Sigmoid colon (tissue), 7 donors: ENCODE results near the gene GTF2IRD1. TPM values are rescaled to one million over a fixed set of nuclear protein-coding genes. Genes with fewer than 3 reads are reported as not detected.

Experiments
- DNase-seq: peaks from one replicate; pipeline ENCODE4 v3.0.0-alpha.2; 2019
- H3K27ac ChIP-seq, 4 donors: fragments of 200-600 bp; sonication (generic); one replicate each; pipeline ENCODE4 v1.5.1; 2016 to 2019; ENCODE audit warnings: mild to moderate bottlenecking in 1 of 4
- H3K27me3 ChIP-seq, 3 donors: fragments of 200-600 bp; sonication (generic); one replicate each; pipeline ENCODE4 v1.5.1; 2019; ENCODE audit warnings: mild to moderate bottlenecking in 1 of 3
- H3K36me3 ChIP-seq, 4 donors: fragments of 200-600 bp; sonication (generic); one replicate each; pipeline ENCODE4 v1.5.1; 2016 to 2019
- H3K4me1 ChIP-seq, 4 donors: fragments of 200-600 bp; sonication (generic); one replicate each; pipeline ENCODE4 v1.5.1; 2017 to 2019
- H3K4me3 ChIP-seq, 4 donors: fragments of 200-600 bp; sonication (generic); one replicate each; pipeline ENCODE4 v1.5.1; 2017 to 2019; ENCODE audit warnings: mild to moderate bottlenecking in 2 of 4, moderate library complexity in 1 of 4
- H3K9me3 ChIP-seq, 4 donors: fragments of 200-600 bp in 3 of 4; sonication (generic) in 3 of 4; one replicate each; pipeline versions ENCODE4 v1.5.1 to v1.6.1; 2013 to 2019
- CTCF ChIP-seq, 4 experiments: fragments of 450-650 bp in 3 of 4; fragments of 200-600 bp in 1 of 4; IDR thresholded peaks; one replicate each; pipeline ENCODE4 v1.5.1; 2016 to 2019; ENCODE audit warnings: antibody characterized with exemption in 4 of 4, mild to moderate bottlenecking in 3 of 4, moderate library complexity in 2 of 4
- EP300 ChIP-seq, 4 donors: sonication (generic); formaldehyde crosslinking; IDR thresholded peaks; one replicate each; pipeline ENCODE4 v1.6.1; 2017; ENCODE audit warnings: antibody characterized with exemption in 4 of 4
- POLR2A ChIP-seq, 2 donors: fragments of 450-650 bp; IDR thresholded peaks; one replicate each; pipeline ENCODE4 v1.6.1; 2016; ENCODE audit warnings: antibody characterized with exemption in 2 of 2, mild to moderate bottlenecking in 2 of 2, moderate library complexity in 2 of 2
- POLR2AphosphoS5 ChIP-seq, 4 donors: sonication (generic); formaldehyde crosslinking; IDR thresholded peaks; one replicate each; pipeline ENCODE4 v1.6.1; 2017; ENCODE audit warnings: antibody characterized with exemption in 4 of 4
- WGBS, 2 donors: extraction: QIAGEN DNeasy Blood & Tissue Kit; methylation state at CpG; one replicate each; pipeline ENCODE4 v1.1.7; 2013; 5-methylcytosine and 5-hydroxymethylcytosine counted together
- intact Hi-C: fragments of 100-400 bp; cut with DNase I; formaldehyde crosslinking; loops from one replicate; pipeline ENCODE4 v1.15.1; 2023
- polyA plus RNA-seq, 3 donors: library from polyadenylated mRNA; stranded (reverse); fragments of 200-250 nt; gene quantifications; one replicate each; pipeline ENCODE4 v1.2.3, GENCODE V29; 2013
- total RNA-seq, 4 donors: library from RNA; depleted of rRNA; stranded (reverse); fragments of >200 nt; gene quantifications; one replicate each; pipeline ENCODE4 v1.1.0, GENCODE V29; 2016
- donor health status: healthy with polysubstance abuse.
- donor health status: Bipolar disorder and iron deficiency.
- donor health status: healthy.

The GTF2IRD1 gene
- total and polyA plus RNA-seq, 7 donors, result 1.8 to 24.2 (median 15.0) TPM

GRCh38 chr7:74518654-74519053 lies 64.9 kb downstream of the GTF2IRD1 start:
- H3K27ac ChIP-seq, result no peak overlapping the region
- H3K27me3 ChIP-seq, result no peaks in the 10 kb centered on the region
- no peak overlapping the region for H3K4me3 ChIP-seq
- no peak for DNase-seq
- peaks cover 4 to 67% (median 13%) of the 10 kb centered on the region in 4 donors for H3K36me3 ChIP-seq
- TF ChIP-seq POLR2A (IDR thresholded peaks at IDR 0.05) (no peak), POLR2AphosphoS5 (IDR thresholded peaks at IDR 0.05) (no peak), CTCF (IDR thresholded peaks at IDR 0.05) (no peak), EP300 (IDR thresholded peaks at IDR 0.05) (no peak)
- H3K9me3 ChIP-seq, result no peaks in the 10 kb centered on the region
- intact Hi-C loops, result loop anchor here (5.0 to 10.0 kb wide), 2 partner anchors 66 to 96 kb away; no protein-coding TSS in a partner anchor
- peaks cover 0 to 11% (median 11%) of the 10 kb centered on the region in 4 donors for H3K4me1 ChIP-seq
- 82 to 91% methylated on average over 2 of the region's 2 CpGs for WGBS, 2 donors

GRCh38 chr7:74519395-74519794 lies 65.7 kb downstream of the GTF2IRD1 start:
- Histone ChIP-seq H3K27ac (no peak overlapping the region), H3K36me3 (peaks cover 4 to 72% (median 15%) of the 10 kb centered on the region in 4 donors), H3K9me3 (no peaks in the 10 kb centered on the region), H3K4me1 (peaks cover 0 to 4% (median 4%) of the 10 kb centered on the region in 4 donors), H3K4me3 (no peak overlapping the region), H3K27me3 (no peaks in the 10 kb centered on the region)
- no peak for DNase-seq
- intact Hi-C loops, result loop anchor here (5.0 to 10.0 kb wide), 2 partner anchors 65 to 97 kb away; no protein-coding TSS in a partner anchor
- TF ChIP-seq CTCF (IDR thresholded peaks at IDR 0.05) (no peak), POLR2AphosphoS5 (IDR thresholded peaks at IDR 0.05) (no peak), EP300 (IDR thresholded peaks at IDR 0.05) (no peak), POLR2A (IDR thresholded peaks at IDR 0.05) (no peak)
- 96 to 98% methylated on average over 14 of the region's 14 CpGs for WGBS, 2 donors

- 82 to 92% methylated on average over 10 of the region's 10 CpGs for WGBS, 2 donors
- Histone ChIP-seq H3K9me3 (no peaks in the 10 kb centered on the region), H3K4me3 (no peak overlapping the region), H3K4me1 (no peaks in the 10 kb centered on the region), H3K36me3 (peaks cover 16 to 82% (median 21%) of the 10 kb centered on the region in 4 donors), H3K27me3 (no peaks in the 10 kb centered on the region), H3K27ac (no peak overlapping the region)
- DNase-seq, result no peak
- intact Hi-C loops, result no loop called here
- TF ChIP-seq POLR2AphosphoS5 (IDR thresholded peaks at IDR 0.05) (no peak), POLR2A (IDR thresholded peaks at IDR 0.05) (no peak), EP300 (IDR thresholded peaks at IDR 0.05) (no peak), CTCF (IDR thresholded peaks at IDR 0.05) (no peak)
Measured at GRCh38 chr7:74521855-74522254, 68.1 kb downstream of the GTF2IRD1 start.

GRCh38 chr7:74522281-74522905 lies 68.7 kb downstream of the GTF2IRD1 start:
- Histone ChIP-seq H3K27me3 (no peaks in the 10 kb centered on the region), H3K9me3 (no peaks in the 10 kb centered on the region), H3K4me1 (no peaks in the 10 kb centered on the region), H3K4me3 (no peak overlapping the region), H3K36me3 (peaks cover 16 to 85% (median 21%) of the 10 kb centered on the region in 4 donors), H3K27ac (no peak overlapping the region)
- WGBS, 2 donors, result 96 to 100% methylated on average over 1 of the region's 1 CpG
- DNase-seq, result no peak
- intact Hi-C loops, result no loop called here
- no peak for TF ChIP-seq POLR2A (IDR thresholded peaks at IDR 0.05)
- TF ChIP-seq CTCF (IDR thresholded peaks at IDR 0.05), result no peak
- no peak for TF ChIP-seq EP300 (IDR thresholded peaks at IDR 0.05)
- TF ChIP-seq POLR2AphosphoS5 (IDR thresholded peaks at IDR 0.05), result no peak
